Adrenal gland (tissue), 12 donors: ENCODE results near the gene TBC1D9. TPM values are rescaled to one million over a fixed set of nuclear protein-coding genes. Genes with fewer than 3 reads are reported as not detected.

ENCODE experiments used
- DNase-seq, 7 donors: peaks; one replicate each; pipeline ENCODE4 v3.0.0-alpha.2; 2019 to 2020
- H3K27ac ChIP-seq, 5 donors: fragments of 200-600 bp; sonication (generic) in 4 of 5; 1 replicate in 3 of 5; 2 replicates in 2 of 5; pipeline versions ENCODE4 v1.5.1 to v1.8.0; 2016 to 2020; ENCODE audit warnings: mild to moderate bottlenecking in 1 of 5
- H3K27me3 ChIP-seq: fragments of 200-600 bp; 2 replicates; pipeline ENCODE4 v1.8.0; 2021
- H3K36me3 ChIP-seq, 2 donors: fragments of 200-600 bp; replicated peaks in 1 of 2; 1 replicate in 1 of 2; 2 replicates in 1 of 2; pipeline versions ENCODE4 v1.5.1 to v1.8.0; 2018 to 2022
- H3K4me1 ChIP-seq, 2 donors: fragments of 200-600 bp; replicated peaks in 1 of 2; 1 replicate in 1 of 2; 2 replicates in 1 of 2; pipeline versions ENCODE4 v1.5.1 to v1.8.0; 2018 to 2021
- H3K4me3 ChIP-seq, 4 donors: fragments of 200-600 bp; sonication (generic) in 3 of 4; one replicate each; pipeline ENCODE4 v1.5.1; 2016 to 2018
- H3K9me3 ChIP-seq, 3 donors: fragments of 200-600 bp; sonication (generic) in 1 of 3; replicated peaks in 1 of 3; 1 replicate in 2 of 3; 2 replicates in 1 of 3; pipeline versions ENCODE4 v1.5.1 to v1.8.0; 2016 to 2021
- CTCF ChIP-seq, 6 experiments: fragments of 450-650 bp in 4 of 6; fragments of 200-600 bp in 2 of 6; sonication (generic) in 1 of 6; IDR thresholded peaks; 1 replicate in 5 of 6; 2 replicates in 1 of 6; pipeline versions ENCODE4 v1.5.1 to v1.8.0; 2016 to 2021; ENCODE audit warnings: antibody characterized with exemption in 6 of 6, mild to moderate bottlenecking in 2 of 6, moderate library complexity in 1 of 6
- POLR2A ChIP-seq, 2 donors: fragments of 450-650 bp; IDR thresholded peaks; one replicate each; pipeline ENCODE4 v1.6.1; 2017; ENCODE audit warnings: antibody characterized with exemption in 2 of 2, mild to moderate bottlenecking in 2 of 2, moderate library complexity in 1 of 2
- WGBS, 4 donors: extraction: QIAGEN DNeasy Blood & Tissue Kit in 2 of 4; methylation state at CpG; one replicate each; pipeline versions ENCODE4 v1.1.5 to v1.1.7; 2013 to 2017; 5-methylcytosine and 5-hydroxymethylcytosine counted together
- intact Hi-C, 2 donors: fragments of 100-400 bp; cut with DNase I; formaldehyde crosslinking; loops; one replicate each; pipeline versions ENCODE4 v1.14.1 to v1.15.0; 2022 to 2023
- polyA plus RNA-seq, 3 donors: library from polyadenylated mRNA; stranded (reverse); fragments of 200-250 nt in 2 of 3; fragments of 350-450 nt in 1 of 3; fragmentation: Illumina TruSeq in 1 of 3; extraction: RNeasy Lipid Tissue Mini Kit (QIAGEN cat#74804) in 1 of 3; gene quantifications; one replicate each; pipeline ENCODE4 v1.2.3, GENCODE V29; 2013 to 2014
- total RNA-seq, 9 donors: library from RNA; depleted of rRNA in 4 of 9; stranded (reverse); fragments of >200 nt in 4 of 9; fragments of 120-200 nt in 1 of 9; fragmentation: NEBNext Ultra II Directional in 1 of 9; extraction: Animal tissue kit (Norgen Biotek cat#: 25700) in 1 of 9; gene quantifications; one replicate each; pipeline versions ENCODE4 v1.1.0 to v1.2.4, GENCODE V29; 2013 to 2023
- donor health status: healthy with polysubstance abuse.
- donor health status: Bipolar disorder and iron deficiency.
- donor health status: DM: yes; HTN: yes; CAD: no.
- donor health status: DM: no; HTN: no; CAD: no.
- donor health status: DM: no; HTN: no; CAD: no.
- donor health status: DM: yes; HTN: yes; CAD: no.

Gene TBC1D9
- total and polyA plus RNA-seq, 12 donors: 3.8 to 27.7 (median 14.3) TPM

DNA sequence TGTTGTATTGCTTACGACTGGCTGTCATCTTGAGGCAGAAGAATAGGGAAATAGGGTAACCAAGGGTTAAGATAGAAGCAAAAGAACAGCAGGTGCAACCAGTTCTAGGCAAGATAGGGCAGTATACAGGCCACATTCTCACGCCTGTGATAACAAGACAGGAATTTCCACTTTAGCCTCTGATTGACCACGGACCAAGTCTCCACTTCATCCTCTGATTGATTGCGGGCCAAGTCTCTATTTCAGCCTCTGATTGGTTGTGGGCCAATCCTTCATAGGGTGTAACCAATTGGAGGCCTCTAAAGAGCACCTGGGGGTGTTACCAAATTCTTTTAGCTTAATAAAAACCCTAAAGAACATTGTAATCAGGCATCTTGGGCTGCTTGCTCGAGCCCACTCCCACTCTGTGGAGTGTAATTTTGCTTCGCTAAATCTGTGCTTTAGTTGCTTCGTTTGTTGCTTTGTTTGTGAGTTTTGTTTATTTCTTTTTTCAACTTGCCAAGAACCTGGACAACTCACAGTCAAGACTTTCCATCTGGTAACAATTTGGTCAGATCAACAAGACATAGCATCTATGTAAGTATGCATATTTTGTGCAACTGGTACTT lies 8.7 kb upstream of the TBC1D9 start:
- Histone ChIP-seq H3K4me1 (no peaks in the 10 kb centered on the region), H3K27ac (no peak overlapping the region), H3K27me3 (no peaks in the 10 kb centered on the region), H3K9me3 (no peaks in the 10 kb centered on the region), H3K36me3 (no peaks in the 10 kb centered on the region), H3K4me3 (no peak overlapping the region)
- 80 to 87% (median 84%) methylated on average over 7 of the region's 7 CpGs for WGBS, 4 donors
- DNase-seq: no peak
- TF ChIP-seq POLR2A (IDR thresholded peaks at IDR 0.05) (no peak), CTCF (IDR thresholded peaks at IDR 0.05) (no peak)
- intact Hi-C loops: no loop called here

DNA sequence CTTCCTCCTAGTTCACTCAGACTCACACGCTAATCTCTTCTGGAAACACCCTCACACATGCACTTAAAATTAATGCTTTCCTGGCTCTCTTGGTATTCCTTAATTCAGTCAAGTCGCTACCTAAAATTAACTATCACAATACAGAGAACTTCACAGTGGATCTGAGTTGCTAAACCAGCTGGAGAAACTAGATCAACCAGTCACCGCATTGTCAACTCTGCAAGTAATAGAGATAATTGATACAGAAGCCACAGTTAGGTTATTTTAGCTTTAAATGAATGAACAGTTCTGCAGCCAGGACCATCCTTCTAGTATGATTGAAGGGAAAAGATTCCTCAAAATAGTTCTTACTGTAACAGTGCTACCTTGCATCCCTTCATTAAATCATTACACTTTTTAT lies 6.0 kb upstream of the TBC1D9 start:
- intact Hi-C loops: no loop called here
- Histone ChIP-seq H3K27ac (no peak overlapping the region), H3K36me3 (no peaks in the 10 kb centered on the region), H3K27me3 (no peaks in the 10 kb centered on the region), H3K4me3 (no peak overlapping the region), H3K9me3 (no peaks in the 10 kb centered on the region), H3K4me1 (peaks cover 0 to 2% of the 10 kb centered on the region in 2 donors)
- TF ChIP-seq CTCF (IDR thresholded peaks at IDR 0.05) (no peak), POLR2A (IDR thresholded peaks at IDR 0.05) (no peak)
- DNase-seq: no peak
- WGBS, 4 donors: 92 to 95% (median 95%) methylated on average over 3 of the region's 3 CpGs

DNA sequence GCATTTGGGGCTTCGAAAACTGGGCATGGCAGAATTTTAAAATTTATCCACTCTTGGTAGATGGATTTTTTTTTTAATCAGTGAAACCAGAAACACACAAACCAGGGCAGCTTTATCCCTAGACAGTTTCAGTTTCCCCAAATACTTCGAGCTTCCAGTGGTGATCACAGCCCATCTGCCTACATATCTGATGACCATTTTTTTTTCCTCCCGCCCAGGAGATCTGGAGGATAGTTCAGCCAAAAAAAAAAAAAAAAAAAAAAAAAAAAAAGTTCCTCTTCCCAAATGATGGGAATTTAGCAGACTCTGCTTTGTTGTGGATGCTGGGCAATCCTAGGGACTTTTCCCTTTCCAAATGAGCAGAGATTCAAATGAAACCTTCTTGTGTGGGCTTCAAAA lies 1.0 kb upstream of the TBC1D9 start:
- Histone ChIP-seq H3K36me3 (no peaks in the 10 kb centered on the region), H3K9me3 (no peaks in the 10 kb centered on the region), H3K4me3 (peak overlapping the region in 2 of 4 donors; percentile 50 to 86), H3K27ac (peak overlapping the region; percentile 37 to 98 (median 79)), H3K4me1 (peaks cover 0 to 17% of the 10 kb centered on the region in 2 donors), H3K27me3 (no peaks in the 10 kb centered on the region)
- intact Hi-C loops: no loop called here
- TF ChIP-seq POLR2A (IDR thresholded peaks at IDR 0.05) (no peak), CTCF (IDR thresholded peaks at IDR 0.05) (no peak)
- 8 to 14% (median 12%) methylated on average over 3 of the region's 3 CpGs for WGBS, 4 donors
- no peak for DNase-seq

DNA sequence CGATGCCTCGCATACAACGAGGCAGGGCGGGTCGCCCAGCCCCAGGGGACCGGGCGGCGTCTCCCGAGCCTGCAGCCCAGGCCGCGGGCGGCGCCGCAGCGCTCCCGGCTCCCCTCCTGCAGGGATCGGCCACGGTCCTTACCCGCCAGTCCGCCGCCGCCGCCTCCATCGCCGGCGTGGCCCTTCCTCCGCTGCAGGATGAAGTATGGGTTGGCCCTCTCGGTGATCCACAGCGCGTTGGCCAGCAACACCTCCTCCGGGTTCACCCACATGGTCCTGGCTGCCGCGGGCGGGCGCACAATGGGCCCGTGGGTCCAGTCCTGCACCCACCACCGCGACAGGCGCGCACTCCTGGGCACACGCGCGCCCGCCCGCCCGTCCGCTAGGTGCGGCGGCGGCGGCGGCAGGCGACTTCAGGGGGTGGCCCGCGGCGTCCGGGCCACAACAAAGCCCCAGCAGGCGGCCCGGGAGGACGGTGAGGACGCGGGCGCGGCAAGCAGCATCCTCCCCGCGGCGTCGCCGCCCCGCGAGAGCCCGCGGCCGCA lies 339 bp downstream of the TBC1D9 start:
- H3K9me3 ChIP-seq: no peaks in the 10 kb centered on the region
- peaks cover 0 to 17% of the 10 kb centered on the region in 2 donors for H3K4me1 ChIP-seq
- H3K4me3 ChIP-seq: peak overlapping the region; percentile 26 to 86 (median 44)
- peak overlapping the region; percentile 37 to 98 (median 79) for H3K27ac ChIP-seq
- intact Hi-C loops: no loop called here
- no peaks in the 10 kb centered on the region for H3K27me3 ChIP-seq
- no peaks in the 10 kb centered on the region for H3K36me3 ChIP-seq
- WGBS, 4 donors: 0% methylated on average over 7 to 74 of the region's 74 CpGs
- peak; percentile 56 to 71 (median 61) for DNase-seq
- TF ChIP-seq CTCF (IDR thresholded peaks at IDR 0.05) (peak in 1 of 6 experiments; percentile 17), POLR2A (IDR thresholded peaks at IDR 0.05) (no peak)
